Stimulated activated CD4-positive, alpha-beta T cell treated with anti-CD3 and anti-CD28 coated beads, Interleukin-12 subunit alpha, Interleukin-12 subunit beta, amount 100 ng/mL, for 24 hours (primary cell): ENCODE data around the gene LIN28B.

ENCODE experiments used
- DNase-seq, 2 experiments: peaks; one replicate each; pipeline ENCODE4 v3.0.0-alpha.2; 2020; ENCODE audit warnings: low read depth in 2 of 2

LIN28B gene

GRCh38 chr6:105109955-105110895 lies 153.3 kb downstream of the LIN28B start:
- DNase-seq: no peak

GRCh38 chr6:105111105-105111504 lies 154.2 kb downstream of the LIN28B start:
- no peak for DNase-seq

- no peak for DNase-seq
Observed at GRCh38 chr6:105111871-105112270, 155.0 kb downstream of the LIN28B start.

- no peak for DNase-seq
Observed at GRCh38 chr6:105112577-105112976, 155.7 kb downstream of the LIN28B start.

- no peak for DNase-seq
Observed at GRCh38 chr6:105113422-105113821, 156.5 kb downstream of the LIN28B start.

- no peak for DNase-seq
Observed at GRCh38 chr6:105116150-105116549, 159.2 kb downstream of the LIN28B start.

- DNase-seq: no peak
Observed at GRCh38 chr6:105120570-105120969, 163.7 kb downstream of the LIN28B start.

GRCh38 chr6:105121981-105122380 lies 165.1 kb downstream of the LIN28B start:
- DNase-seq: no peak

GRCh38 chr6:105122717-105123116 lies 165.8 kb downstream of the LIN28B start:
- no peak for DNase-seq
